ENCODE measurements around the gene SLC35F1.

DNA sequence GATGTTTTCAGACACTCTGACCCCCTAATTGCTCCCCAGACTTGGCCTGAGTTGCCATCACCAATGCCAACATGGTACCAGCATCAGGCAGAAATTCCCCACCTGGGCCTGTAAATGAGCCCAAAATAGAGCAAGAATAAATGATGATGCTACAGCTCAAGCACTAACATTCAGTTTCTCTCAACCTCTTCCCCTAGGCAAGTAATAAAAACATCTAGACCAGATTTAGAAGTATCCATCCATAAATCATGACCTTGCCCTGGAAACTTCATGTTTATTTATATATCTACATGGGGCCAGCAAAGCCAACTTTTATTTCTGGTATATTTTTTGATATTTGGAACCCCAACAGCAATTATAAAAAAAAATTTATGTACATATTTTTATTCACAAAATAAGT, 419.6 kb downstream of the SLC35F1 start:
- no peak for TF ChIP-seq POLR2A (IDR thresholded peaks at IDR 0.05; ENCODE audit: low read depth, low read length)
- no peak for TF ChIP-seq PAX5 (IDR thresholded peaks at IDR 0.05; ENCODE audit: insufficient read depth, low read length, severe bottlenecking)
- TF ChIP-seq SPI1 (IDR thresholded peaks at IDR 0.05; ENCODE audit: low read depth, low read length), result no peak
- no peak for TF ChIP-seq TAF1 (IDR thresholded peaks at IDR 0.05; ENCODE audit: low read depth, low read length)
- no peak for TF ChIP-seq POLR2AphosphoS5 (IDR thresholded peaks at IDR 0.05; ENCODE audit: low read depth, low read length)
- no peak for TF ChIP-seq POU2F2 (IDR thresholded peaks at IDR 0.05; ENCODE audit: low read depth, low read length)

Data from GM12891 (cell line).